GM19463 (cell line): Measurements from ENCODE around the gene STEAP1B.
A peak's percentile ranks its signal among the peaks of the same experiment; 100 is the strongest.

Experiments used
- ATAC-seq: cut with Tn5 transposase; IDR thresholded peaks from one replicate; pipeline ENCODE4 v1.9.1; 2021; ENCODE audit warnings: mild to moderate bottlenecking, moderate library complexity; ENCODE audit not compliant: unreplicated experiment

STEAP1B gene

DNA sequence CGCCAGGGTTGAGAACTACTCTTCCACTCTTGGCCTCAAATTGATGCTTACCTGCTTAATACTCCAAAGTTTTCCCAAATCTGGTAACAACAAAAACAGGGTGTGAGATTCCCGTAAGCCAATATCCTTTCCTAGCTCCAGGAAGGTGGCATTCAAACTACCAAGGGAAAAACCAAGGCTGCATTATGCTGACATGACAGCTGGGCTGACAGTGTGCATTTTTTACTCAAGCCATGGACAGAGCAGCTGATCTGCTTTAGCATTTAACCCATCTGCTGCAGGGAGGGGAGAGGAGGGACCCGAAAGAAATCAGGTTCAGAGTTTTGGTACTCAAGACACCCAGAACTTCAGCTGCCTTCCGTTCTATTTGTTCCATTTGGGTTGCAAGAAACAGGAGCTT lies 93.3 kb downstream of the STEAP1B start:
- no peak for ATAC-seq

- ATAC-seq, result no peak
Observed at GRCh38 chr7:22404421-22405023, 95.5 kb downstream of the STEAP1B start.

- no peak for ATAC-seq
Observed at GRCh38 chr7:22403344-22403743, 96.6 kb downstream of the STEAP1B start.

- ATAC-seq, result peak; percentile 35
Observed at GRCh38 chr7:22402250-22402649, 97.7 kb downstream of the STEAP1B start.

DNA sequence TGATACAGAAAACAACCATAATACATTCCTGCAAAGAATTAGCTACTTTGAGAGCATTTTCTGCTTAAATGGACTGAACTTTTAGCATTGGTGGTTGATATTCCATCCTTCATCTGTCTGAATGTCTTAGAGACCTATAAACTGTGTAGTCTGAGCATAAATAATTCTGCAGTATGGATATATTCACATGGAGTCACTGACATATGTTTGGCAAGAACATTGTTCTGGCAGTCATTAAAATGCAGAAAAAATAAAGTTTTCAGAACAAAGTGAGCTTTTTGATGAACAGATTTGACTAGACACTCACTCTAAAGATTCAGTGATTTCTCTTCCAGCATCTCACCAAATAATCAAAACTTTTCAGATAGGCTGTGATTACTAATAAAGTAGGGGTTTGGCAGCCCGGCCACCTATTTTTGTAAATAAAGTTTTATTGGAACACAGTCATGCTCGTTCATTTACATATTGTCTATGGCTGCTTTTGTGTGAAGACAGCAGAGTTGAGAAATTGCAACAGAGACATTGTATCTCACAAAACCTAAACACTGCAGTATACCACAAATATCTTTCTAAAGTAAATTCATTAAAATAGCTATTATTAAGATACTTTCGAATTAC lies 98.9 kb downstream of the STEAP1B start:
- no peak for ATAC-seq

DNA sequence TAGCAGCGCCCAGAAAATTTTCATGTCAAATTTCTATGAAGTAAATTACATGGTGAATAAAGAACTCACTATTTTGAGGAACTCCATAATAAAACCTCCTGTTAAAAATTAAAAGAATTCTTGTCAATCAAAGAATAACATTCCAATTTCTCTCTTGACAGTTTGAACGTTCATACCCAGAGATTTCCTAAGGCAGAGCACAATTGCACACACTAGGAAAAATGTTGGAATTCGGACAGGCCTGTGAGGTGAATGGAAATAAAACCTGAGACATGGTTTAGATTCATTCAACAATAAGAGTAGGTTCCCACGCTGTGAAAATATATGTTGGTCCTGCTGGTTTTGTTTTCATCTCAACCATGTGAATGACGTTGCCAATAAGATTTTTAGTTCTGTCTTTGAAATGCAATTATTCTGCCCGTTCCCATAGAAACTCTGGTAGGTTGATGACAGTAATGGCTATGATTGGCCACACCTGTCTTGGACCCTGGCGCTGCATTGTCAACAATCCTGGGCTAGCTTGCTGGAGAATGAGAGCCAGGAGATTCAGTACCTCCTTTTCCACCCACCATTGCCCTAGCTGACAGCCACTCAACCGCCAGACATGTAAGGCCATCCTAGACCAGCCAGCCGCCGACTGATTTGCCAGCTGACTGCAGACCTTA lies 99.7 kb downstream of the STEAP1B start:
- no peak for ATAC-seq

GRCh38 chr7:22399546-22399945 lies 100.4 kb downstream of the STEAP1B start:
- no peak for ATAC-seq

DNA sequence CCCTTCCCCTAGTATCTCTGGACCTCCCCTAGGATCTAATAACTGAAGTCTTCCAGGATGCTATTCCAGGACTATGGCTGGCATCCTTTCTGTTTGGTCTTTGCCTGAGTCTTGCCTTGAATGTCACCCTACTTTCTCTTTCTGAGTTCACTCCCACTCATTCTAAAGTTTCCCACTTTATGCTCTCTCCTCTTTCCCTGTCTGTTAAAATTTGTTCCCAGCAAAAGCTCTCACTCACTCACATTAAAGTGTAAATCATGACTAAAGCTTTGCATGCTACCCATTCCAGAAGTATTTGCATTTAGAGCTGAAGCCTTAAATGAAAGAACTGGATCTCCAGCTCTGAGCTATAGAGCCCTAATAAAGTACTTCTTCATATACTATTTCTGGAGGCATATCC lies 100.9 kb downstream of the STEAP1B start:
- no peak for ATAC-seq

DNA sequence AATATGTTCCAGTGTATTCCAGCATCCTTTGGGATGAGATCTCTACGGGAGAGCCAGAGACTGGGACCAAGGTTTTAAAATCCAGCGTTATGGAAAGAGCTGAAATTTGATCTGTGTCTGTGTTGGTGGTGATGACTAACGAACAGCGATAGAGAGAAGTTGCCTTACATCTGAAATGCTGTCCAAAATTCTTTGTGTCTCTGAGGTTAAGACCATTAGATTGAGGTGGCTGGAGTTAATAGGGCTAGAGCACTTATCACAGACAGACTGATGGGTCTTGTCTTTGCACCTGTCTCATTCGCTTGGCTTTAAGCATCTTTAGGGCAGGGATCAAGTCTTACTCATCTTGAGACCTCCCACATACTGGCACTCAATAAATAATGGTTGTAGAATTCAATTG lies 102.0 kb downstream of the STEAP1B start:
- no peak for ATAC-seq

- ATAC-seq, result no peak
Observed at GRCh38 chr7:22395222-22395621, 104.8 kb downstream of the STEAP1B start.

- ATAC-seq, result no peak
Observed at GRCh38 chr7:22394739-22395138, 105.2 kb downstream of the STEAP1B start.

GRCh38 chr7:22393913-22394729 lies 105.9 kb downstream of the STEAP1B start:
- ATAC-seq, result no peak

GRCh38 chr7:22390516-22390915 lies 109.5 kb downstream of the STEAP1B start:
- ATAC-seq, result no peak

DNA sequence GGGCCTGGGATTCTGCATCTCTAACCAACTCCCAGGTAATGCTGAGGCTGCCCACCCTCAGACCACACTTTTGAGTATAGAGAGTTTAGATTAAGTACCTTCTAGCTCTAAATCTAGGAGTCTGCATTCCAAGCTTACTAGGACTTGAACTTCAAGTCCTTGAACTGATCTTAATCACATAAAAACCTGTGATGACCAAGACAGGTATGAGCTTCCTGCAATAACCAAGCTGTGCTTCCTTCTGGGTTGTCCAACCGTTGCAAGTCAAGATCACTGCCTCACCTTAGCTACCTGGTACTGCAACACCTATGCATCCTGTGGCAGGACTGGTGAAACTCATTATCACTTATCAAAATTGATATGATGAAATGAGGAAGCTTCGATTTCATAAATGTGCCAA lies 110.1 kb downstream of the STEAP1B start:
- ATAC-seq, result no peak

- no peak for ATAC-seq
Observed at GRCh38 chr7:22387583-22387982, 112.4 kb downstream of the STEAP1B start.

DNA sequence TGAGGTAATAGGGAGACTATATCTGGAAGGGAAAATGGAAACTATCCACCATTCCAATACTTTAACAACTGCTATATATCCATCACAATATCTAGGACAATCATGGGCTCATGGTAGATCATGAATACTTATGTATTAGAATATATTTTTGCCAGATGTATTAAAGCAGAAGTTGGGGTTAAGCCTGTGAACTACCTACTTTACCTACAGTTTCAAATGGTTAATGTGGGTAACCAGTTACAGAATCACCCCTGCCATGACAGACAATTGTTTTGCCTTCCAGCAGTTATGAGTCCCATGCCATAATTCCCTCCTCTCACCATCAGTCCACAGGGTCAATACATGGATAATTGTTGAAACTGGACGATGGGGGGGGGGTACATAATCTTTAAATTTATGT lies 113.1 kb downstream of the STEAP1B start:
- peak; percentile 59 for ATAC-seq

DNA sequence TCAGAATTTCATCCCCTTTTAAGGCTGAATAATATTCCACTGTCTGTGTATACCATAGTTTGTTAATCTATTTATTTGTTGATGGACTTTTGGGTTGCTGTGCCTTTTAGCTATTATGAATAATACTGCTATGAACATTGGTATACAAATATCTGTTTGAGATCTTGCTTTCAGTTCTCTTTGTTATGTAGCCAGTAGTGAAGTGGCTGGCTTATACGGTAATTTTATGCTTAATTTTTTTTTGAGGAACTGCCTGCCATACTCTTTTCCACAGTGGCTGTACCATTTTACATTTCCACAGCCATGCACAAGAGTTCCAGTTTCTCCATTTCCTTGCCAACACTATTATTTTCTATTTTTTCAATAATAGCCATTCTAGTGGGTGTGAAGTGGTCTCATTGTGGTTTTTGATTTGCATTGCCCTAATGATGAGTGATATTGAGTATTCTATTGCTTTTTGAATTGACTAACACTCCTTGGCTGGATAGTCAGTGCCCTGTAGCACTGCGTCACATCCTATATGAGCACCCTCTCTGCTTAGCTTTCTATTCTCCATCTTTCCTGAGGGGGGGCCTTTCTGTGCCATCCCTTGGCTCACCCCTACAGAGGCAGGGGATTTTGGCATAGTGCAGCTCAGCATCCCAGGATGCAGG lies 113.7 kb downstream of the STEAP1B start:
- ATAC-seq, result peak; percentile 65

DNA sequence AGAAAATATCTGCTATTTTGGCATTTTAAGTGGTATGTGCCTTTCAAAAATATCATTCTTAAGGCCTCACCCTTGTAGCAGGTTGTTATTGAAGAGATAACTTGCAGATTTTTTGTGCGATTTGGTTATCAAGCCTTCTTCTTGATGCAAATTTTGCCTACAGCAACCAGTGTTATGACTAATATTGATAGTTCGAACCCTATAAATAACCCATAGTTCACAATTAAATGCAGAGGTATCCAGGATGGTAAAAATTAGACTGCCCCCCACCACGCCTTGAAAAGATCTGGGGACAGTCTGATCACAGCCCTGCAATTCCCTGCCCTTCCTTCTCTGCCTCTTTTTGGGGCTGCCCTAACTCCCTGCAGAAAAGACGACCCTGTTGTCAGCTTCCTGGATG lies 114.7 kb downstream of the STEAP1B start:
- no peak for ATAC-seq

DNA sequence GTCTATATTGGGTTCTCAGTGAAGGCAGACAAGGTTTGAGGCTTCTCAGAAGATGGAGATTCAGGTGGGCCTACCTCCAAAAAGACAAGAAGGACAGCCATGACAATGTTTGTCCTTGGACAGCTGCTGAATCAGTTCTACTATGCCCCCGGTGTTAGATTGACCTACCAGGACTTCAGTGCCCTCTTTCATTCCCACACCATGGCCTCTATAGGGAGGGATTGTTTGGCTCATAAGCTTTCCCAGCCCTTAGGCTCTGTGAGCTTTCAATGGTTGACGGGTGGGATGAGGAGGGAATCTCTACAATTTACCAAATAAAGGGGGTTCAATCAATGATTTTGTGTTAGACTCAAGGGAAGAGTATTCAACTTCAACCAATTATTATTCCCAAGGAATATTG lies 119.7 kb downstream of the STEAP1B start:
- no peak for ATAC-seq

DNA sequence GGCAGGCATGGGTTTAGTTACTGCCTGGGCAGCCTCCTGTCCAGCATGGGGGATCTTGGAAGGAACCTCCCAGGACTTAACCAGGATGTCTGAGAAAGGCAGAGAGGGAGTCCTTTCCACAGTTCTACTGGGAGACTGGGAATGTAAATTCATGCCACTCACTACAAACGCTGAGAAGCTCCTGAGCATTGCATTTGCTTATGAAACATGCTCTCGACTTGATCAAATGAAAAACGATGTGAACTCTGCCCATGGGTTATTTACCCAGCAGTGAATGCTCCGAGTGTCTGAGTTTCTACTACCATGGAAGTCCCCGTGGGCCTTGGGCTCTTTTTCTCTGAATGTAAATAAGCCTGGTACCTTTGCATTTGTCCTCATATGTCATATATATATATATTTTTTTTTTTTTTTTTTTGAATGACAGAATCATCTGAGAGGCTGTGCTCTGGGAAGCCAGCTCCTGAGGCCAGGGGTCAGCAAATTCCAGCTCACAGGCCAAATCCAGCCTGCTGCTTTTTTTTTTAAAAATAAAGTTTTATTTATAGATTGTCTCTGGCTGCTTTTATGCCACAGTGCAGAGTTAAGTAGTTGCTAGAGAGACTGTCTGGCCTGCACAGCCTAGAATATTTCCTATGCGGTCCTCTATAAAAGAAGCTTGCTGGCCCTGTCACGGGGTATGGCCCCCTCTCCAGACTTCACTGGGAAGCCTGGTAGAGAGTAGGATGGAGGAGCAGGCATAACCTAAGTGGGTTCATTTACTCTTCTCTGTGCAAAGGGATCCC lies 121.6 kb downstream of the STEAP1B start:
- no peak for ATAC-seq
